ENCODE data around the gene EMILIN3.

Gene EMILIN3

DNA sequence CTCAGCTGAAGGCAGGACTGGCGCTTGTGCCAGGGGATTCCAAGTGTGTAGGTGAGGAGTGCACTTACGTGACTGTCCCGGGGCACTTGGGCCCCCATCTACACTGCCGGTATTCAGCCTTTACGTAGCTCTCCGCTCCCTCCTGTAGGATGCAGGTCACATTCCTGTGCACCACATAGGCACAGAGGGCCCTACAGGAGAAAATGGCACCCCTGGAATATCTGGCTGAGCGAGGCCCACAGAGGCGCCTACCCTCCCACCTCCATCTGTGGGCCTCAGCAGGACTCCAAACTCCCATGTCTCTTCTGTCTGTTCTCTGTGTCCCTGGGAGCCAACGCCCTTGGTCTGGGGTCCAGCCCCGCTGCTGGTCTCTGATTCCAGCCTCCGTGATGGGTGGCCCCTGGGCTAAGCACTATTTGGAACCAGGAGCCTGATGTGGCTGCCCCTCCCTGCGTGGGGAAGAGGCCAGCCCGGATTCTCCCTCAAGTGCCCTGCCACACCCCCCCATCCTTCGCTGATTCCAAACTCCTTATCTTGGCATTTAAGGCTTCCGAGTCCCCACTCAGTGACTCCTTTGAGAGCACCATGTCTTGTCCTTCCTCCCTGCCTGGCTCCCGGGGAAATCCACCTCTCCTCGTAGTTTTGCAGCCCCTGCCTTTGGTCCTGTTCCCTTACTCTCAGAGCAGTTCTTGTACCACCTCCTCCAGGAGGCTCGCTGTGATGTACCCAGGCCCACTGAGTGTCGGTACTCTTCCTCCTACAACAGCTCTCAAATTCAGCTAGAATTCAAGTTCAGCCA is 1.5 kb downstream of the EMILIN3 start:
- TF ChIP-seq ZFP30 (CRISPR knock-in tag; IDR thresholded peaks at IDR 0.05) (no peak), PPARA (CRISPR knock-in tag; IDR thresholded peaks at IDR 0.05; ENCODE audit: borderline replicate concordance) (no peak), ZNF565 (CRISPR knock-in tag; conservative IDR thresholded peaks at IDR 0.05; ENCODE audit: low read depth) (no peak), GLIS3 (CRISPR knock-in tag; IDR thresholded peaks at IDR 0.05) (no peak), ESRRG (CRISPR knock-in tag; IDR thresholded peaks at IDR 0.05) (no peak), ZC3H10 (CRISPR knock-in tag; IDR thresholded peaks at IDR 0.05) (no peak), POU6F1 (CRISPR knock-in tag; IDR thresholded peaks at IDR 0.05; ENCODE audit: borderline replicate concordance, low read depth) (no peak), CSDC2 (CRISPR knock-in tag; IDR thresholded peaks at IDR 0.05) (no peak), ZFP3 (CRISPR knock-in tag; IDR thresholded peaks at IDR 0.05) (no peak), TCF4 (CRISPR knock-in tag; IDR thresholded peaks at IDR 0.05; ENCODE audit: borderline replicate concordance) (no peak), ZNF8 (CRISPR knock-in tag; IDR thresholded peaks at IDR 0.05) (no peak), SNAI2 (CRISPR knock-in tag; IDR thresholded peaks at IDR 0.05) (no peak), OSR1 (CRISPR knock-in tag; IDR thresholded peaks at IDR 0.05) (no peak)

GRCh38 chr20:41364236-41364855 is 2.3 kb downstream of the EMILIN3 start:
- no peak for ATAC-seq

More for the DNA sequence above, 1.5 kb downstream of the EMILIN3 start:
- ATAC-seq = no peak

More at GRCh38 chr20:41364236-41364855, 2.3 kb downstream of the EMILIN3 start:
- TF ChIP-seq, protein P1, sequence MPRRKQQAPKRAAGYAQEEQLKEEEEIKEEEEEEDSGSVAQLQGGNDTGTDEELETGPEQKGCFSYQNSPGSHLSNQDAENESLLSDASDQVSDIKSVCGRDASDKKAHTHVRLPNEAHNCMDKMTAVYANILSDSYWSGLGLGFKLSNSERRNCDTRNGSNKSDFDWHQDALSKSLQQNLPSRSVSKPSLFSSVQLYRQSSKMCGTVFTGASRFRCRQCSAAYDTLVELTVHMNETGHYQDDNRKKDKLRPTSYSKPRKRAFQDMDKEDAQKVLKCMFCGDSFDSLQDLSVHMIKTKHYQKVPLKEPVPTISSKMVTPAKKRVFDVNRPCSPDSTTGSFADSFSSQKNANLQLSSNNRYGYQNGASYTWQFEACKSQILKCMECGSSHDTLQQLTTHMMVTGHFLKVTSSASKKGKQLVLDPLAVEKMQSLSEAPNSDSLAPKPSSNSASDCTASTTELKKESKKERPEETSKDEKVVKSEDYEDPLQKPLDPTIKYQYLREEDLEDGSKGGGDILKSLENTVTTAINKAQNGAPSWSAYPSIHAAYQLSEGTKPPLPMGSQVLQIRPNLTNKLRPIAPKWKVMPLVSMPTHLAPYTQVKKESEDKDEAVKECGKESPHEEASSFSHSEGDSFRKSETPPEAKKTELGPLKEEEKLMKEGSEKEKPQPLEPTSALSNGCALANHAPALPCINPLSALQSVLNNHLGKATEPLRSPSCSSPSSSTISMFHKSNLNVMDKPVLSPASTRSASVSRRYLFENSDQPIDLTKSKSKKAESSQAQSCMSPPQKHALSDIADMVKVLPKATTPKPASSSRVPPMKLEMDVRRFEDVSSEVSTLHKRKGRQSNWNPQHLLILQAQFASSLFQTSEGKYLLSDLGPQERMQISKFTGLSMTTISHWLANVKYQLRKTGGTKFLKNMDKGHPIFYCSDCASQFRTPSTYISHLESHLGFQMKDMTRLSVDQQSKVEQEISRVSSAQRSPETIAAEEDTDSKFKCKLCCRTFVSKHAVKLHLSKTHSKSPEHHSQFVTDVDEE (CRISPR knock-in tag; IDR thresholded peaks at IDR 0.05) = no peak
- TF ChIP-seq ZNF565 (CRISPR knock-in tag; conservative IDR thresholded peaks at IDR 0.05; ENCODE audit: low read depth) = no peak
- TF ChIP-seq CSDC2 (CRISPR knock-in tag; IDR thresholded peaks at IDR 0.05) = no peak
- no peak for TF ChIP-seq CREB5 (CRISPR knock-in tag; IDR thresholded peaks at IDR 0.05; ENCODE audit: low read depth)
- no peak for TF ChIP-seq ARNTL (CRISPR knock-in tag; IDR thresholded peaks at IDR 0.05; ENCODE audit: borderline replicate concordance, low read depth)
- no peak for TF ChIP-seq SNAI2 (CRISPR knock-in tag; IDR thresholded peaks at IDR 0.05)
- TF ChIP-seq POU6F1 (CRISPR knock-in tag; IDR thresholded peaks at IDR 0.05; ENCODE audit: borderline replicate concordance, low read depth) = no peak
- no peak for TF ChIP-seq ISL1 (CRISPR knock-in tag; IDR thresholded peaks at IDR 0.05)
- no peak for TF ChIP-seq GLIS3 (CRISPR knock-in tag; IDR thresholded peaks at IDR 0.05)
- TF ChIP-seq TOX (CRISPR knock-in tag; IDR thresholded peaks at IDR 0.05; ENCODE audit: borderline replicate concordance) = no peak
